Neuronal stem cell (in vitro differentiated cells): Measurements from ENCODE around the gene MAPK14.

Experiments used
- DNase-seq: peaks from one replicate; pipeline ENCODE4 v3.0.0-alpha.2; 2013; ENCODE audit warnings: low spot score
- H2AFZ ChIP-seq: one replicate; pipeline ENCODE4 v1.6.1; 2013; ENCODE audit warnings: mild to moderate bottlenecking, low read length, inconsistent platforms
- H2AK5ac ChIP-seq: 2 replicates; pipeline ENCODE4 v1.6.1; 2013; ENCODE audit warnings: low read depth, mild to moderate bottlenecking, inconsistent platforms, low read length, moderate library complexity, mixed read lengths
- H2BK120ac ChIP-seq: 2 replicates; pipeline ENCODE4 v1.6.1; 2013; ENCODE audit warnings: low read depth, mild to moderate bottlenecking, inconsistent platforms, low read length, moderate library complexity, mixed read lengths
- H2BK12ac ChIP-seq: one replicate; pipeline ENCODE4 v1.6.1; 2013; ENCODE audit warnings: low read length, inconsistent platforms
- H2BK15ac ChIP-seq: 2 replicates; pipeline ENCODE4 v1.6.1; 2013; ENCODE audit warnings: mild to moderate bottlenecking, low read length, inconsistent platforms, mixed read lengths
- H2BK5ac ChIP-seq: one replicate; pipeline ENCODE4 v1.6.1; 2013; ENCODE audit warnings: inconsistent platforms, mild to moderate bottlenecking, low read length, moderate library complexity
- H3K14ac ChIP-seq: one replicate; pipeline ENCODE4 v1.6.1; 2013; ENCODE audit warnings: low read length, inconsistent platforms
- H3K18ac ChIP-seq: 2 replicates; pipeline ENCODE4 v1.6.1; 2013; ENCODE audit warnings: low read length, inconsistent platforms
- H3K23ac ChIP-seq: 2 replicates; pipeline ENCODE4 v1.6.1; 2013; ENCODE audit warnings: low read depth, mild to moderate bottlenecking, mixed read lengths, low read length, inconsistent platforms; ENCODE audit not compliant: poor library complexity
- H3K27ac ChIP-seq: replicated peaks from 3 replicates; pipeline ENCODE4 v1.5.1; 2013; ENCODE audit warnings: low read length, inconsistent platforms
- H3K27me3 ChIP-seq, 3 experiments: 2 replicates each; pipeline ENCODE4 v1.6.1; 2013; ENCODE audit warnings: low read length in 3 of 3, mild to moderate bottlenecking in 2 of 3, inconsistent platforms in 1 of 3, low read depth in 1 of 3, mixed read lengths in 1 of 3, moderate library complexity in 1 of 3; ENCODE audit not compliant: control insufficient read depth in 3 of 3, insufficient read depth in 3 of 3
- H3K36me3 ChIP-seq, 2 donors: replicated peaks in 1 of 2; 2 replicates each; pipeline ENCODE4 v1.6.1; 2013; ENCODE audit warnings: low read length in 2 of 2; ENCODE audit not compliant: control insufficient read depth in 2 of 2, insufficient read depth in 2 of 2
- H3K4ac ChIP-seq: 2 replicates; pipeline ENCODE4 v1.6.1; 2013; ENCODE audit warnings: inconsistent platforms, mild to moderate bottlenecking, low read length, moderate library complexity
- H3K4me1 ChIP-seq, 2 donors: 1 replicate in 1 of 2; 2 replicates in 1 of 2; pipeline ENCODE4 v1.6.1; 2013; ENCODE audit warnings: low read length in 2 of 2, low read depth in 1 of 2; ENCODE audit not compliant: control insufficient read depth in 2 of 2, insufficient read depth in 1 of 2
- H3K4me2 ChIP-seq: one replicate; pipeline ENCODE4 v1.6.1; 2013; ENCODE audit warnings: mild to moderate bottlenecking, low read length, inconsistent platforms; ENCODE audit not compliant: insufficient read depth, poor library complexity, severe bottlenecking
- H3K4me3 ChIP-seq, 2 donors: 2 replicates each; pipeline ENCODE4 v1.5.1; 2013; ENCODE audit warnings: low read length in 2 of 2, mild to moderate bottlenecking in 2 of 2, inconsistent platforms in 1 of 2, moderate library complexity in 1 of 2
- H3K79me1 ChIP-seq: one replicate; pipeline ENCODE4 v1.6.1; 2013; ENCODE audit warnings: low read depth, mild to moderate bottlenecking, inconsistent platforms, low read length, moderate library complexity
- H3K9ac ChIP-seq: one replicate; pipeline ENCODE4 v1.6.1; 2013; ENCODE audit warnings: mild to moderate bottlenecking, low read depth, low read length, inconsistent platforms; ENCODE audit not compliant: poor library complexity
- H3K9me3 ChIP-seq, 2 donors: replicated peaks in 1 of 2; 2 replicates each; pipeline versions ENCODE3 to v1.6.1; 2013; ENCODE audit warnings: low read length in 2 of 2, mild to moderate bottlenecking in 2 of 2, inconsistent platforms in 1 of 2, low read depth in 1 of 2, mixed read lengths in 1 of 2, moderate library complexity in 1 of 2; ENCODE audit not compliant: control insufficient read depth in 2 of 2, insufficient read depth in 1 of 2
- H4K8ac ChIP-seq: one replicate; pipeline ENCODE4 v1.6.1; 2013; ENCODE audit warnings: low read depth, mild to moderate bottlenecking, inconsistent platforms, low read length, moderate library complexity
- H4K91ac ChIP-seq: one replicate; pipeline ENCODE4 v1.6.1; 2013; ENCODE audit warnings: low read length, low read depth, mild to moderate bottlenecking, inconsistent platforms; ENCODE audit not compliant: poor library complexity
- WGBS, 2 donors: extraction: QIAGEN DNeasy Blood & Tissue Kit; methylation state at CpG; one replicate each; pipeline ENCODE4 v1.1.7; 2013; ENCODE audit warnings: missing lambda C conversion rate in 2 of 2, mixed read lengths in 1 of 2; ENCODE audit not compliant: insufficient read length in 2 of 2, insufficient replicate concordance in 1 of 2; ENCODE audit errors: extremely low coverage in 2 of 2; 5-methylcytosine and 5-hydroxymethylcytosine counted together

MAPK14 gene

GRCh38 chr6:36120539-36120938 is 92.9 kb downstream of the MAPK14 start:
- Histone ChIP-seq H3K18ac (no peak overlapping the region), H2BK15ac (no peak overlapping the region), H2BK120ac (no peak overlapping the region), H2AK5ac (no peak overlapping the region), H3K14ac (no peak overlapping the region), H4K91ac (no peak overlapping the region), H3K27ac (no peak overlapping the region), H2AFZ (no peak overlapping the region), H3K23ac (no peak overlapping the region), H3K4me1 (peaks cover 0 to 3% of the 10 kb centered on the region in 2 donors), H3K9ac (no peak overlapping the region), H3K9me3 (no peaks in the 10 kb centered on the region), H3K79me1 (no peaks in the 10 kb centered on the region), H3K4me3 (no peak overlapping the region), H3K36me3 (peaks cover 0 to 2% of the 10 kb centered on the region in 2 donors), H2BK5ac (no peak overlapping the region), H4K8ac (no peak overlapping the region), H2BK12ac (no peak overlapping the region), H3K4me2 (no peak overlapping the region), H3K27me3 (no peaks in the 10 kb centered on the region), H3K4ac (no peak overlapping the region)
- WGBS, 2 donors = no CpG with 5 or more reads among the region's 10 CpGs
- no peak for DNase-seq

GRCh38 chr6:36120979-36121786 is 93.6 kb downstream of the MAPK14 start:
- H3K4ac ChIP-seq = no peak overlapping the region
- no peak overlapping the region for H2BK120ac ChIP-seq
- H2AK5ac ChIP-seq = no peak overlapping the region
- H2BK5ac ChIP-seq = no peak overlapping the region
- no peak overlapping the region for H3K27ac ChIP-seq
- no peaks in the 10 kb centered on the region for H3K27me3 ChIP-seq
- no peak overlapping the region for H4K8ac ChIP-seq
- H3K4me3 ChIP-seq = no peak overlapping the region
- no peak overlapping the region for H2BK12ac ChIP-seq
- WGBS, 2 donors = no CpG with 5 or more reads among the region's 13 CpGs
- H2AFZ ChIP-seq = no peak overlapping the region
- no peak overlapping the region for H3K9ac ChIP-seq
- H2BK15ac ChIP-seq = no peak overlapping the region
- peak overlapping the region; percentile 59 for H3K14ac ChIP-seq
- no peaks in the 10 kb centered on the region for H3K9me3 ChIP-seq
- peaks cover 0 to 3% of the 10 kb centered on the region in 2 donors for H3K4me1 ChIP-seq
- no peak for DNase-seq
- H4K91ac ChIP-seq = no peak overlapping the region
- H3K4me2 ChIP-seq = no peak overlapping the region
- H3K18ac ChIP-seq = peak overlapping the region; percentile 81
- no peaks in the 10 kb centered on the region for H3K79me1 ChIP-seq
- peaks cover 0 to 2% of the 10 kb centered on the region in 2 donors for H3K36me3 ChIP-seq
- H3K23ac ChIP-seq = peak overlapping the region; percentile 59

GRCh38 chr6:36121787-36122494 is 94.3 kb downstream of the MAPK14 start:
- no peak for DNase-seq
- peak overlapping the region; percentile 41 for H4K91ac ChIP-seq
- H4K8ac ChIP-seq = no peak overlapping the region
- H3K9me3 ChIP-seq = no peaks in the 10 kb centered on the region
- H3K9ac ChIP-seq = peak overlapping the region; percentile 83
- no peak overlapping the region for H2BK120ac ChIP-seq
- H3K14ac ChIP-seq = no peak overlapping the region
- peaks cover 0 to 2% of the 10 kb centered on the region in 2 donors for H3K36me3 ChIP-seq
- H3K27me3 ChIP-seq = no peaks in the 10 kb centered on the region
- H3K79me1 ChIP-seq = no peaks in the 10 kb centered on the region
- no peak overlapping the region for H3K4me2 ChIP-seq
- no CpG with 5 or more reads among the region's 4 CpGs for WGBS, 2 donors
- H2AFZ ChIP-seq = no peak overlapping the region
- peak overlapping the region; percentile 68 for H2BK12ac ChIP-seq
- H3K27ac ChIP-seq = no peak overlapping the region
- no peak overlapping the region for H2AK5ac ChIP-seq
- H3K4me3 ChIP-seq = no peak overlapping the region
- H2BK15ac ChIP-seq = no peak overlapping the region
- no peak overlapping the region for H3K4ac ChIP-seq
- no peak overlapping the region for H2BK5ac ChIP-seq
- H3K18ac ChIP-seq = no peak overlapping the region
- H3K23ac ChIP-seq = peak overlapping the region; percentile 37
- peaks cover 1 to 3% of the 10 kb centered on the region in 2 donors for H3K4me1 ChIP-seq
